ENCODE measurements around the gene HNF1B.

Gene HNF1B

GRCh38 chr17:37642681-37643080, 102.2 kb downstream of the HNF1B start:
- TF ChIP-seq CTCF (IDR thresholded peaks at IDR 0.05; ENCODE audit: control extremely low read depth, extremely low read depth, low read depth, missing control alignments), result no peak
- no peak for DNase-seq (ENCODE audit: extremely low spot score)
- CTCF ChIA-PET, result interaction anchor here (1.2 kb wide), 1 partner anchor 34 kb away, joined by 3 read pairs; the partner anchor contains the start of gene SYNRG
- POLR2A ChIA-PET, result no interaction called here

- CTCF ChIA-PET, result interaction anchor here (1.4 kb wide), 1 partner anchor 13 kb away, joined by 3 read pairs; no protein-coding TSS in a partner anchor
- no peak for DNase-seq (ENCODE audit: extremely low spot score)
- no peak for TF ChIP-seq CTCF (IDR thresholded peaks at IDR 0.05; ENCODE audit: control extremely low read depth, extremely low read depth, low read depth, missing control alignments)
- POLR2A ChIA-PET, result no interaction called here
Observed at GRCh38 chr17:37640015-37640414, 104.8 kb downstream of the HNF1B start.

GRCh38 chr17:37637956-37638355, 106.9 kb downstream of the HNF1B start:
- TF ChIP-seq CTCF (IDR thresholded peaks at IDR 0.05; ENCODE audit: control extremely low read depth, extremely low read depth, low read depth, missing control alignments), result no peak
- ChIA-PET CTCF (interaction anchor here (1.0 to 1.6 kb wide), 2 partner anchors 10 to 12 kb away, joined by 3 to 6 read pairs; no protein-coding TSS in a partner anchor), POLR2A (no interaction called here)
- no peak for DNase-seq (ENCODE audit: extremely low spot score)

All from GM10248 (cell line).